Right atrium auricular region (tissue), 2 donors: ENCODE results near the gene HSPG2. TPM values are rescaled to one million over a fixed set of nuclear protein-coding genes. Genes with fewer than 3 reads are reported as not detected.
"Not testable (repeated sequence)": the region's sequence is repeated elsewhere in the genome, so short reads cannot be mapped to it uniquely, and the experiment has no call there.

Experiments used
- DNase-seq: peaks from one replicate; pipeline ENCODE4 v3.0.0-alpha.2; 2019; ENCODE audit warnings: low spot score
- H3K27ac ChIP-seq, 2 donors: fragments of 200-600 bp; sonication (generic); 1 replicate in 1 of 2; 2 replicates in 1 of 2; pipeline ENCODE4 v1.5.1; 2016 to 2019
- H3K27me3 ChIP-seq, 2 donors: fragments of 200-600 bp; sonication (generic); one replicate each; pipeline versions ENCODE4 v1.5.1 to v1.6.0; 2017 to 2019
- H3K36me3 ChIP-seq: fragments of 200-600 bp; sonication (generic); one replicate; pipeline ENCODE4 v1.5.1; 2016
- H3K4me1 ChIP-seq, 2 donors: fragments of 200-600 bp; sonication (generic); one replicate each; pipeline versions ENCODE4 v1.5.1 to v1.6.0; 2017 to 2019
- H3K4me3 ChIP-seq, 2 donors: fragments of 200-600 bp; sonication (generic); 1 replicate in 1 of 2; 2 replicates in 1 of 2; pipeline ENCODE4 v1.5.1; 2017 to 2019; ENCODE audit warnings: mild to moderate bottlenecking in 1 of 2, moderate library complexity in 1 of 2
- H3K9me3 ChIP-seq, 2 donors: fragments of 200-600 bp; sonication (generic); one replicate each; pipeline ENCODE4 v1.5.1; 2019
- total RNA-seq, 2 donors: library from RNA; depleted of rRNA; stranded (reverse); fragments of >200 nt; gene quantifications; one replicate each; pipeline ENCODE4 v1.1.0, GENCODE V29; 2016
- TF ChIP-seq, protein P1 (sequence below), 2 donors: fragments of 200-600 bp; sonication (generic); IDR thresholded peaks; one replicate each; pipeline ENCODE4 v1.5.1; 2019; ENCODE audit warnings: antibody characterized with exemption in 2 of 2

Gene HSPG2
- total RNA-seq, 2 donors from 2014 or later = 424 to 557 TPM

DNA sequence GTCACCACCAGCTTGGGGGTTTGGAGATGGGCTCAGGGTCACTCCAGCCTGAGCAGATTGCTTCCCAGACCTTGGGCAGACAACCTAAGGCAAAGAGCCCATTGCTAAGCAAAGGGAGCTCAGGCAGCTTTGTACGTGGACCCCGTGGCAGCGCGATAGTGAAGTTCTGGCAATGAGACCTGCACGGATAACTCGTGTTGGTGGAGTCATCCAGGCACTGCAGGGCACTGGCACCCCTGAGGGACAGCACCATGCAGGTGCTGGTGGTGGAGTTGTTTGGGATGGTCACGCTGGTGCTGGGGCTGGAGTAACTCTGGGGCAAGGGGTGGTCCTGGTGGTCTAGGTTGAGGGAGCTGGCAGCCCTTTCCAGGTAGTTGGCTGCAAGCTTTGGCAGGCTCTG lies 13.6 kb upstream of the HSPG2 start:
- TF ChIP-seq, protein P1, sequence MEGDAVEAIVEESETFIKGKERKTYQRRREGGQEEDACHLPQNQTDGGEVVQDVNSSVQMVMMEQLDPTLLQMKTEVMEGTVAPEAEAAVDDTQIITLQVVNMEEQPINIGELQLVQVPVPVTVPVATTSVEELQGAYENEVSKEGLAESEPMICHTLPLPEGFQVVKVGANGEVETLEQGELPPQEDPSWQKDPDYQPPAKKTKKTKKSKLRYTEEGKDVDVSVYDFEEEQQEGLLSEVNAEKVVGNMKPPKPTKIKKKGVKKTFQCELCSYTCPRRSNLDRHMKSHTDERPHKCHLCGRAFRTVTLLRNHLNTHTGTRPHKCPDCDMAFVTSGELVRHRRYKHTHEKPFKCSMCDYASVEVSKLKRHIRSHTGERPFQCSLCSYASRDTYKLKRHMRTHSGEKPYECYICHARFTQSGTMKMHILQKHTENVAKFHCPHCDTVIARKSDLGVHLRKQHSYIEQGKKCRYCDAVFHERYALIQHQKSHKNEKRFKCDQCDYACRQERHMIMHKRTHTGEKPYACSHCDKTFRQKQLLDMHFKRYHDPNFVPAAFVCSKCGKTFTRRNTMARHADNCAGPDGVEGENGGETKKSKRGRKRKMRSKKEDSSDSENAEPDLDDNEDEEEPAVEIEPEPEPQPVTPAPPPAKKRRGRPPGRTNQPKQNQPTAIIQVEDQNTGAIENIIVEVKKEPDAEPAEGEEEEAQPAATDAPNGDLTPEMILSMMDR (IDR thresholded peaks at IDR 0.05) = no peak
- H3K4me3 ChIP-seq = no peak overlapping the region
- DNase-seq = no peak
- H3K9me3 ChIP-seq = no peaks in the 10 kb centered on the region
- no peak overlapping the region for H3K27ac ChIP-seq
- no peaks in the 10 kb centered on the region for H3K27me3 ChIP-seq
- peaks cover 0 to 17% of the 10 kb centered on the region in 2 donors for H3K4me1 ChIP-seq
- no peaks in the 10 kb centered on the region for H3K36me3 ChIP-seq

DNA sequence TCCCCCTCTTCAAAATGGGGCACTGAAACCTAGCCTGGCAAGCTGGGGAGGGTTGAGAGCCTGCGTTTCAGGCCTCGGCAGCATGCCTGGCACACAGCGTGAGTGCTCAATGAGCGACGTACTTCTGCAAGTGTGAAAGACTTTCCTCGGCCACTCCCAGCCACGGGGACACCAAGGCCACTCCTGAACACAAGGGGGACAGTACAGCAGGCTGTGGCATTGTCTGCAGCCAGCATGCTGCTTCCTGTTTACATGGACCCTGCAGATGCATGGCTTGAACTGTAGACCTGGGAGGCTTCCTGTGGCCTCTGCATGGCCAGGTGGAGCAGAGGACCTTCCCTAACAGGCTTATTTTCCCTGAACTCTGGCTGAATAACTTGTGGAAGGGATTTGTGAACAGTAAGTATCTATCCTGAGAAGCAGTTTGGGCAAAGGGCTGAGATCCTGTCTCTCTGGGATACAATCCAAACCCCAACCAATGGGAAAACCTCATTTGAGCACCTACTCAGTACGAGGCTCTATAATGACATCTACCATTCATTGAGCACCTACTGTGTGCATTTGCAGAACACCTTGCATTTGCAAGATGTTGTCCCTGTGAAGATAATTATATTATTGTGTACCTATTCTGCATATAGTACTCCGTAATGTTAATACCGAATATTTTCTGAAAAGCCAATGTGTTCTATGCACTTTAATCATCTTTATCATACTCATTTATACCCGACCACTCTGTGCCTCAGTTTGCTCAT lies 9.9 kb upstream of the HSPG2 start:
- Histone ChIP-seq H3K4me3 (no peak overlapping the region), H3K27ac (peak overlapping the region; percentile 20 to 31), H3K36me3 (no peaks in the 10 kb centered on the region), H3K4me1 (peaks cover 0 to 39% of the 10 kb centered on the region in 2 donors), H3K9me3 (no peaks in the 10 kb centered on the region), H3K27me3 (no peaks in the 10 kb centered on the region)
- TF ChIP-seq, protein P1 (IDR thresholded peaks at IDR 0.05) = no peak
- DNase-seq = no peak

DNA sequence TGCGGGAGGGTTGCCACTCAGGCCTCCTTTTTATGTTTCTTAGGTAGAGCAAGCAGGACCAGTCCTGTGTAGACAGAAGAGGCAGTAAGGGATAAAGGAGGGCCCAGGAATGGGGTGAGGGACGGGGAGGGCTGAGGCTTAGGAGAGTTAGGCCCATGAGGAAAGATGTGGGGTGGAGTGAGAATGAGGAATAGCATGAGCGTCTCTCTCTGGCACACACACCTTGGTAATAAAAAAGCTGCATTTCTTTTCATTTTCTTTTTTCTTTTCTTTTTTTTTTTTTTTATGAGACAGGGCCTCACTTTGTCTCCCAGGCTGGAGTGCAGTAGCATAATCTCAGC lies 7.6 kb upstream of the HSPG2 start:
- Histone ChIP-seq H3K36me3 (no peaks in the 10 kb centered on the region), H3K4me3 (no peak overlapping the region), H3K27me3 (no peaks in the 10 kb centered on the region), H3K9me3 (no peaks in the 10 kb centered on the region), H3K27ac (peak overlapping the region; percentile 73 to 85), H3K4me1 (peaks cover 0 to 62% of the 10 kb centered on the region in 2 donors)
- TF ChIP-seq, protein P1 (IDR thresholded peaks at IDR 0.05) = no peak
- DNase-seq = no peak

DNA sequence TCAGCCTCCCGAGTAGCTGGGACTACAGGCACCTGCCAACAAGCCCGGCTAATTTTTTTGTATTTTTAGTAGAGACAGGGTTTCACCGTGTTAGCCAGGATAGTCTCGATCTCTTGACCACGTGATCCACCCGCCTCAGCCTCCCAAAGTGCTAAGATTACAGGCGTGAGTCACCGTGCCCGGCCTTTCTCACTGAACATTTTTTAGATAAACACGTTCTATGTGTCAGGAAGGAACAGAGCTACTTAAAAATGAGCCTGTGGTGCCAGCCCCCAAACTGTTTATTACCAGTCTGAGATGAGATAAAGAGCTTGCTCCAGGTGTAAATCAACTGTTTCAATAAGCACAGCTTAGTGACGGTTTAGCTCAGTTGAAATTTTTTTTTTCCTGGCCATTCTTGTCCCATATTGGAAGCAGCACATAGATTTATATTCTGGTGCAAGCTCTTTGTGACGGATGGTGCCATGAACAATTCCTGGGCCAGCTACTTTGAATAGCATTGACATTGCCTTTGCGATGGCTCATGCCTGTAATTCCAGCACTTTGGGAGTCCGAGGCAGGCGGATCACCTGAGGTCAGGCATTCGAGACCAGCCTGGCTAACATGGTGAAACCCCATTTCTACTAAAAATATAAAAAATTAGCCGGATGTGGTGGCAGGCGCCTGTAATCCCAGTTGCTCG lies 6.0 kb upstream of the HSPG2 start:
- H3K4me1 ChIP-seq = peaks cover 0 to 78% of the 10 kb centered on the region in 2 donors
- not testable (repeated sequence) for H3K27me3 ChIP-seq, H3K9me3 ChIP-seq, H3K36me3 ChIP-seq, DNase-seq, H3K4me3 ChIP-seq
- H3K27ac ChIP-seq = peak overlapping the region; percentile 73 to 85

DNA sequence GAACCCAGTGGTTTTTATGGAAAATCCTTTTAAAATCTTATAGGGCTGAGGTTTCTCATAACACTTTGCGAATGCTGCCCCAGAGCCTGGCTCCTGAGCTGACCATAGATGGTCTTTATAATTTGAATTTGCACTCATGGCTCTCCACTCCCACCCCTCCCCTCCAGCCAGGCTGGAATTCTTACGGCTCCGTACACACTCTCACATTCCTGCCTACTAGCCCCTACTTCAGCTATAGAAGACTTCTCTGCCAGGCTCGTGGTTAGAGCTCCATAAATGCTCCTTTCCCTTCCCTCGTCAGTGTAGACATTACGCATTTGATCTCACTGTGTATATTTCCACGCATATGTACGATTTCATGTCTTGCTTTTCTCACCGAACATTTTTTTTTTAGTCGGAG lies 5.4 kb upstream of the HSPG2 start:
- Histone ChIP-seq H3K4me3 (no peak overlapping the region), H3K36me3 (no peaks in the 10 kb centered on the region)

DNA sequence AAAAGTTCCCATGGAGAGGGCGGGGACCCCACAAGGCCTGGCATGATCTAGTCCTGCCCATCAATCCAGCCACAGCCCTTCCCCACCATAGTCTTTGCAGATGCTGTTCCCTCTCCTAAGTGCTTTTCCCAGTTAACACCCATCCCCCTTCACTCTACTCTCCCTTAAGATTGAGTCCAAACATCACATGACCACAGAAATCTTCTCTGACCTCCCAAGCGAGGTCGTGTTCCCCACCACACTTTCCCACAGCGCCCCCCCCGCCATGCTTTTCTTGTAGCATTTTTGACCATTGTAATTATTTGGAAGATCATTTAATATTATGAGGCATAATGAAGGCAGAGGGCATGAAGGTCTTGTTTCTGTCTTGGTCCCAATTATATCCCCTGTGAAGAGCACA lies 4.3 kb upstream of the HSPG2 start:
- DNase-seq = no peak
- H3K4me1 ChIP-seq = peaks cover 0 to 77% of the 10 kb centered on the region in 2 donors
- no peak overlapping the region for H3K4me3 ChIP-seq

More for the DNA sequence above, 5.4 kb upstream of the HSPG2 start:
- TF ChIP-seq, protein P1 (IDR thresholded peaks at IDR 0.05) = no peak
- Histone ChIP-seq H3K27ac (peak overlapping the region; percentile 73 to 85), H3K9me3 (no peaks in the 10 kb centered on the region), H3K27me3 (no peaks in the 10 kb centered on the region), H3K4me1 (peaks cover 0 to 85% of the 10 kb centered on the region in 2 donors)
- no peak for DNase-seq

More for the DNA sequence above, 4.3 kb upstream of the HSPG2 start:
- no peaks in the 10 kb centered on the region for H3K27me3 ChIP-seq
- TF ChIP-seq, protein P1 (IDR thresholded peaks at IDR 0.05) = no peak
- H3K9me3 ChIP-seq = no peaks in the 10 kb centered on the region
- peak overlapping the region; percentile 73 to 85 for H3K27ac ChIP-seq
- H3K36me3 ChIP-seq = no peaks in the 10 kb centered on the region
